ENCODE measurements around the gene MPZL1.
"Not testable (repeated sequence)": the region's sequence is repeated elsewhere in the genome, so short reads cannot be mapped to it uniquely, and the experiment has no call there.

DNA sequence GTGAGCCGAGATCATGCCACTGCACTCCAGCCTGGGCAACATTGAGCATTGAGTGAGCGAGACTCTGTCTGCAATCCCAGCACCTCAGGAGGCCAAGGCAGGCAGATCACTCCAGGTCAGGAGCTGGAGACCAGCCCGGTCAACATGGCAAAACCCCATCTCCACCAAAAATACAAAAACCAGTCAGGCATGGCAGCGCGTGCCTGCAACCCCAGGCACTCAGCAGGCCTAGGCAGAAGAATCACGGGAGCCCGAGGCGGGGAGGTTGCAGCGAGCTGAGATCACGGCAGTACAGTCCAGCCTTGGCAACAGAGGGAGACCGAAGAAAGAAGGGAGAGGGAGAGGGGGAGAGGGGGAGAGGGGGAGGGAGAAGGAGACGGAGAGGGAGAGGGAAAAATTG is 84.9 kb downstream of the MPZL1 start:
- TF ChIP-seq CTCF (IDR thresholded peaks at IDR 0.05; ENCODE audit: low read depth, low read length, poor library complexity, severe bottlenecking); EZH2phosphoT487 (IDR thresholded peaks at IDR 0.05; ENCODE audit: borderline replicate concordance, low read length): not testable (repeated sequence)

Data from DOHH2 (cell line).